Thyroid gland (tissue), 4 donors: ENCODE data around the gene ST3GAL3.

Experiments
- POLR2A ChIP-seq, 2 donors: fragments of 450-650 bp; IDR thresholded peaks; one replicate each; pipeline ENCODE4 v1.6.1; 2017; ENCODE audit warnings: antibody characterized with exemption in 2 of 2, mild to moderate bottlenecking in 2 of 2, moderate library complexity in 1 of 2
- TF ChIP-seq, protein P1 (sequence below), 6 experiments: fragments of 200-600 bp in 3 of 6; fragments of 450-650 bp in 3 of 6; sonication (generic) in 3 of 6; IDR thresholded peaks; one replicate each; pipeline ENCODE4 v1.5.1; 2016 to 2019; ENCODE audit warnings: antibody characterized with exemption in 6 of 6, mild to moderate bottlenecking in 2 of 6, inconsistent platforms in 1 of 6, moderate library complexity in 1 of 6

- TF ChIP-seq, protein P1, sequence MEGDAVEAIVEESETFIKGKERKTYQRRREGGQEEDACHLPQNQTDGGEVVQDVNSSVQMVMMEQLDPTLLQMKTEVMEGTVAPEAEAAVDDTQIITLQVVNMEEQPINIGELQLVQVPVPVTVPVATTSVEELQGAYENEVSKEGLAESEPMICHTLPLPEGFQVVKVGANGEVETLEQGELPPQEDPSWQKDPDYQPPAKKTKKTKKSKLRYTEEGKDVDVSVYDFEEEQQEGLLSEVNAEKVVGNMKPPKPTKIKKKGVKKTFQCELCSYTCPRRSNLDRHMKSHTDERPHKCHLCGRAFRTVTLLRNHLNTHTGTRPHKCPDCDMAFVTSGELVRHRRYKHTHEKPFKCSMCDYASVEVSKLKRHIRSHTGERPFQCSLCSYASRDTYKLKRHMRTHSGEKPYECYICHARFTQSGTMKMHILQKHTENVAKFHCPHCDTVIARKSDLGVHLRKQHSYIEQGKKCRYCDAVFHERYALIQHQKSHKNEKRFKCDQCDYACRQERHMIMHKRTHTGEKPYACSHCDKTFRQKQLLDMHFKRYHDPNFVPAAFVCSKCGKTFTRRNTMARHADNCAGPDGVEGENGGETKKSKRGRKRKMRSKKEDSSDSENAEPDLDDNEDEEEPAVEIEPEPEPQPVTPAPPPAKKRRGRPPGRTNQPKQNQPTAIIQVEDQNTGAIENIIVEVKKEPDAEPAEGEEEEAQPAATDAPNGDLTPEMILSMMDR (IDR thresholded peaks at IDR 0.05), result no peak
- TF ChIP-seq POLR2A (IDR thresholded peaks at IDR 0.05), result no peak
These were observed 43.0 kb upstream of the ST3GAL3 start for GRCh38 chr1:43664369-43664768.
